ENCODE measurements around the gene SEMA6D.

The SEMA6D gene

DNA sequence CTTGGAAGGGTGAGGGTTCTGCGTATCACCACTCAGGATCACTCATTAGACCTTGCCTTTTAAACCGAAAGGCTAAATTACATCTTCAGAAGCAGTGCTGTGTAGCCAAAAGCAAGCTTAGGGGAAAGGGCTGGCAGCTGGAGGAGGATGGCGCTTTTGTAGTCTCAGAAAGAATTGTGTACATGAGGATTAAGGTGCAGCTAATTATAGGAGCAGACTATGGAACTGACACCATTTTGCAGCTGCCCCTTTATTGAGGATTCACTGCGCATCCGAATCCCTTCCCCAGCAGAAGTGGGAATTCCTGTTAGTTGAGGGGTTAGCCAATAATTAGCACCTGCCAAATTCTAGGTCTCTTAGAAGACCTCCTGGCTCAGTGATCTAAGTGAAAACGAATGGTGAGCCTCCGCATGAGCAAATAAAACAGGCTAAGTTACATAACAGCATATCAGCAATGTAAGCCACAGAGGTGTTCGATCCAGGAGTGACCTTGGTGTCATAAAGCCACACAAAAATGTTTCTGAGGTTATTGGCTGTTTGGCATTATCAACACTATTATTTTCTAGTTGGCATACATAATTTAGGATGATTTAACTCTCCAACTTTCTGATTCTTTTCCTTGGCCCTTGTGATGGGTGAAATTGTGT lies 42.6 kb upstream of the SEMA6D start:
- no peaks in the 10 kb centered on the region for H3K36me3 ChIP-seq
- peaks cover 0 to 6% of the 10 kb centered on the region in 2 experiments for H3K4me1 ChIP-seq (ENCODE audit: control insufficient read depth in 1 of 2, insufficient read depth in 1 of 2, low read depth in 1 of 2, low read length in 1 of 2)
- no peaks in the 10 kb centered on the region for H3K27me3 ChIP-seq
- no peak overlapping the region for H3K4me3 ChIP-seq (ENCODE audit: low read depth in 1 of 2, low read length in 1 of 2)
- no peaks in the 10 kb centered on the region for H3K9me3 ChIP-seq
- no peak overlapping the region for H3K27ac ChIP-seq
- TF ChIP-seq, protein P1, sequence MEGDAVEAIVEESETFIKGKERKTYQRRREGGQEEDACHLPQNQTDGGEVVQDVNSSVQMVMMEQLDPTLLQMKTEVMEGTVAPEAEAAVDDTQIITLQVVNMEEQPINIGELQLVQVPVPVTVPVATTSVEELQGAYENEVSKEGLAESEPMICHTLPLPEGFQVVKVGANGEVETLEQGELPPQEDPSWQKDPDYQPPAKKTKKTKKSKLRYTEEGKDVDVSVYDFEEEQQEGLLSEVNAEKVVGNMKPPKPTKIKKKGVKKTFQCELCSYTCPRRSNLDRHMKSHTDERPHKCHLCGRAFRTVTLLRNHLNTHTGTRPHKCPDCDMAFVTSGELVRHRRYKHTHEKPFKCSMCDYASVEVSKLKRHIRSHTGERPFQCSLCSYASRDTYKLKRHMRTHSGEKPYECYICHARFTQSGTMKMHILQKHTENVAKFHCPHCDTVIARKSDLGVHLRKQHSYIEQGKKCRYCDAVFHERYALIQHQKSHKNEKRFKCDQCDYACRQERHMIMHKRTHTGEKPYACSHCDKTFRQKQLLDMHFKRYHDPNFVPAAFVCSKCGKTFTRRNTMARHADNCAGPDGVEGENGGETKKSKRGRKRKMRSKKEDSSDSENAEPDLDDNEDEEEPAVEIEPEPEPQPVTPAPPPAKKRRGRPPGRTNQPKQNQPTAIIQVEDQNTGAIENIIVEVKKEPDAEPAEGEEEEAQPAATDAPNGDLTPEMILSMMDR (IDR thresholded peaks at IDR 0.05) = no peak

DNA sequence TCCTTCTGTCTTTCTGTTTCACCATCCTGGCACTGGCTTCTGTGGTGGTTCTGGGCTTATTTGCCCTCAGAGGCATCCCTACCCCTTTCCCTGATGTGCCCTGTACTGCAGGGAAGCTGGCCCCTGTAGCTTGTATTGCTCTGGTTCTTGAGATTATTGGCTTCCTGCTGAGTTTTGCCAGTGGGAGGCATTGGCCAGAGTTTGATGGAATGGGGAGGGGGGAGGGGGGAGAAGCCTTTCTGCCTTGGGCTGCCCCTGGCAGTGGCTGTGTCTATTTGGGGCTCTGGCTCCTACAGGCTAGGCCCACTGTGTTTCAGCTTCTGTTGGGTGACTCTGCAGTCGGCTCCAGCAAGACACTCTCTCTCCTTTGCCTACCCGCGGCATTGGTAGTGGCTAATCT lies 41.6 kb upstream of the SEMA6D start:
- H3K4me3 ChIP-seq (ENCODE audit: low read depth in 1 of 2, low read length in 1 of 2) = no peak overlapping the region
- no peaks in the 10 kb centered on the region for H3K36me3 ChIP-seq
- peaks cover 0 to 6% of the 10 kb centered on the region in 2 experiments for H3K4me1 ChIP-seq (ENCODE audit: control insufficient read depth in 1 of 2, insufficient read depth in 1 of 2, low read depth in 1 of 2, low read length in 1 of 2)
- H3K27ac ChIP-seq = no peak overlapping the region
- H3K9me3 ChIP-seq = no peaks in the 10 kb centered on the region
- TF ChIP-seq, protein P1 (IDR thresholded peaks at IDR 0.05) = no peak
- H3K27me3 ChIP-seq = no peaks in the 10 kb centered on the region

- H3K27ac ChIP-seq = no peak overlapping the region
- peaks cover 0 to 6% of the 10 kb centered on the region in 2 experiments for H3K4me1 ChIP-seq (ENCODE audit: control insufficient read depth in 1 of 2, insufficient read depth in 1 of 2, low read depth in 1 of 2, low read length in 1 of 2)
- no peak overlapping the region for H3K4me3 ChIP-seq (ENCODE audit: low read depth in 1 of 2, low read length in 1 of 2)
- no peaks in the 10 kb centered on the region for H3K9me3 ChIP-seq
- no peaks in the 10 kb centered on the region for H3K27me3 ChIP-seq
- H3K36me3 ChIP-seq = no peaks in the 10 kb centered on the region
- TF ChIP-seq, protein P1 (IDR thresholded peaks at IDR 0.05) = no peak
Observed at GRCh38 chr15:47678040-47678439, 39.3 kb upstream of the SEMA6D start.

GRCh38 chr15:47682661-47683060 lies 34.6 kb upstream of the SEMA6D start:
- no peaks in the 10 kb centered on the region for H3K27me3 ChIP-seq
- H3K9me3 ChIP-seq = no peaks in the 10 kb centered on the region
- no peak overlapping the region for H3K27ac ChIP-seq
- no peak overlapping the region for H3K4me3 ChIP-seq (ENCODE audit: low read depth in 1 of 2, low read length in 1 of 2)
- H3K36me3 ChIP-seq = no peaks in the 10 kb centered on the region
- H3K4me1 ChIP-seq (ENCODE audit: control insufficient read depth in 1 of 2, insufficient read depth in 1 of 2, low read depth in 1 of 2, low read length in 1 of 2) = no peaks in the 10 kb centered on the region
- TF ChIP-seq, protein P1 (IDR thresholded peaks at IDR 0.05) = no peak

DNA sequence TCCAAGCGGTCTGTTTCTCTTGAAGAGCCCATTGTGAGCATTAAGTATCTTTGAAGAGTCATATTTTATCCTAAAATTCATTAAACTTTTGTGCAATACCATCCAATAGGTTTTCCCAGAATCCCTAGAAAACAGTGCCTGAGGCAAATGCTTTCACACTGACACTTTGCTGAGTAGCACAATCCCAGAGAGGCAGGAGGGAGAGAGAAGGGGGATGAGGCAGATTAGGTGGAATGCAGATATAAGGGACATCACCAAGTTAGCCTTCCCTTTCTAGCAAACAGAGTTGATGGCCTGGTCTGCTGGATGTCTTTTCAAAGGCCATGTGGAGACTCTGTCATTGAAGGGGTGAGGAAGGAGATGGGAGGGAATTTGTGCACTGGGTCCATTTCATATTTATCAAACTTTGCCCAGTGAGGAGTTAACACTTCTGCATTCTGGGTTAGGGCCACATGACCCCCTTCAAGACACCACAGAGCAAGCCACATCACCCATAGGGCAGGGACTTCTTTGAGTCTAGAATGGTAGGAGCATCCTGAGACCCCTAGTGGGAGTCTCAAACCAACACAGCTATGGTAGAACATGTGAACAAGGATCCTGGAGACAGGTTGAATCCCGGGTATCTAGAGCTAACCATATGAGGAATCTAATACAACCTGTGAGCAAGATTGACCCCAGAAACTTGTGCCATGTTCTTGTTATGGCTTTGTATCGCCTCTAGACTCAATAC lies 32.0 kb upstream of the SEMA6D start:
- Histone ChIP-seq H3K36me3 (no peaks in the 10 kb centered on the region), H3K4me1 (ENCODE audit: control insufficient read depth in 1 of 2, insufficient read depth in 1 of 2, low read depth in 1 of 2, low read length in 1 of 2) (no peaks in the 10 kb centered on the region), H3K27me3 (no peaks in the 10 kb centered on the region), H3K9me3 (no peaks in the 10 kb centered on the region), H3K4me3 (ENCODE audit: low read depth in 1 of 2, low read length in 1 of 2) (no peak overlapping the region), H3K27ac (no peak overlapping the region)
- TF ChIP-seq, protein P1 (IDR thresholded peaks at IDR 0.05) = no peak

Data from neutrophil (primary cell).